SH-SY5Y (cell line): ENCODE measurements around the gene ACER3.

Experiments used
- GATA2 ChIP-seq: IDR thresholded peaks from 2 replicates; pipeline ENCODE4 v1.6.1; 2011; ENCODE audit warnings: mild to moderate bottlenecking, low read depth, low read length
- GATA3 ChIP-seq: IDR thresholded peaks from 2 replicates; pipeline ENCODE4 v1.6.1; 2011; ENCODE audit warnings: low read depth, mild to moderate bottlenecking, low read length, moderate library complexity

- TF ChIP-seq GATA3 (no peak), GATA2 (no peak)
These were observed 160.0 kb downstream of the ACER3 start for GRCh38 chr11:77020734-77021133.
